ENCODE data around the gene HOXB7. TPM values are rescaled to one million over a fixed set of nuclear protein-coding genes. Genes with fewer than 3 reads are reported as not detected.

HOXB7 gene
- total and polyA plus RNA-seq, 4 donors, result 0.08 to 0.31 (median 0.27) TPM

DNA sequence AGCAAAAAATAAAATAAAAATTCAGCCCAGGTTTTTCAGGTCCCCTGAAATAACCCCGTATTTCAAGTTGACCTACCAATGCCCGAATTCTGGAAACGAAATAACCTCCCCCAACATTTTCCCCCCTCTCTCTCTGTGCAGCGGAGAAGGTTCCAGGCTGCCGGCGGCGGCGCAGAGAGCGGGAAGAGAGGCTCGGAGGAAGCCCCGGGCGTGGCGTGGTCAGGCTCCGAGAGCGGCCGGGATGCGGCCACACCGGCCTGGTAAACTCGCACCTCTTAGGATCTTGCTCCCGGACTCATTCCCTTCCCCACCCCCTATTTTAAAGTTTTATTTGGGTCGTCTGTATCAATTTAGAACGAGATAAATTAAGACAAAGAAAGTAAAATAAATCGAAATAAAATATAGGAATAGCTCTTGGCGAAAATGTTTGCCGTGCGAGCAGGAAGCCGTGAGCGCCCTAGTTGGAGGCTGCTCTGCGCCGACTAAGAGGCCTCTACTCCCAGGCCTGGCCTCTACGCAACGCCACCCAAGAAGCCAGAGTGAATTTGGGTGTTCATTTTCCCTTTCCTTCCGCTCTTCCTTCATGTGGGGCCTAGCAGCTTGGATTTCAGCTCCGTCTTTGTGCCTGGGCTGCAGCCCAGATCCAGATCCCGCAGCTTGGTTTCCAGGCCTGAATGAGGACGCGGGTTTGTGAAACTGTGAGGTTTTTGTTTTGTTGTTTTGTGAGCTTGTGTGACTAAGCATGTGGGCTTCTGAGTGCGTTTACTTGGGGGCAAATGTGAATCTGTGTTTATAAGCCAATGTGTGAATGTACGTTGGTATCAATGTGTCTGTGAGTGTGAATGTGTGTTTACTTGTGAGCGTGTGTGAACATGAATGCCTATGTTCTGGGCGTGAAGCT is 4.6 kb downstream of the HOXB7 start (continued):
- TF ChIP-seq, protein P1, sequence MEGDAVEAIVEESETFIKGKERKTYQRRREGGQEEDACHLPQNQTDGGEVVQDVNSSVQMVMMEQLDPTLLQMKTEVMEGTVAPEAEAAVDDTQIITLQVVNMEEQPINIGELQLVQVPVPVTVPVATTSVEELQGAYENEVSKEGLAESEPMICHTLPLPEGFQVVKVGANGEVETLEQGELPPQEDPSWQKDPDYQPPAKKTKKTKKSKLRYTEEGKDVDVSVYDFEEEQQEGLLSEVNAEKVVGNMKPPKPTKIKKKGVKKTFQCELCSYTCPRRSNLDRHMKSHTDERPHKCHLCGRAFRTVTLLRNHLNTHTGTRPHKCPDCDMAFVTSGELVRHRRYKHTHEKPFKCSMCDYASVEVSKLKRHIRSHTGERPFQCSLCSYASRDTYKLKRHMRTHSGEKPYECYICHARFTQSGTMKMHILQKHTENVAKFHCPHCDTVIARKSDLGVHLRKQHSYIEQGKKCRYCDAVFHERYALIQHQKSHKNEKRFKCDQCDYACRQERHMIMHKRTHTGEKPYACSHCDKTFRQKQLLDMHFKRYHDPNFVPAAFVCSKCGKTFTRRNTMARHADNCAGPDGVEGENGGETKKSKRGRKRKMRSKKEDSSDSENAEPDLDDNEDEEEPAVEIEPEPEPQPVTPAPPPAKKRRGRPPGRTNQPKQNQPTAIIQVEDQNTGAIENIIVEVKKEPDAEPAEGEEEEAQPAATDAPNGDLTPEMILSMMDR (IDR thresholded peaks at IDR 0.05; ENCODE audit: low read depth, low read length, missing input control), result no peak

GRCh38 chr17:48605409-48605919 is 5.4 kb downstream of the HOXB7 start:
- no peak overlapping the region for H3K27ac ChIP-seq (ENCODE audit: low read depth in 1 of 2, low read length in 2 of 2)
- H3K4me1 ChIP-seq (ENCODE audit: control insufficient read depth in 4 of 4, insufficient read depth in 4 of 4, low read length in 3 of 4), result peaks cover 0 to 13% (median 2%) of the 10 kb centered on the region in 4 donors
- no peak for TF ChIP-seq ZBTB33 (IDR thresholded peaks at IDR 0.05)
- TF ChIP-seq, protein P2, sequence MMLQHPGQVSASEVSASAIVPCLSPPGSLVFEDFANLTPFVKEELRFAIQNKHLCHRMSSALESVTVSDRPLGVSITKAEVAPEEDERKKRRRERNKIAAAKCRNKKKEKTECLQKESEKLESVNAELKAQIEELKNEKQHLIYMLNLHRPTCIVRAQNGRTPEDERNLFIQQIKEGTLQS (IDR thresholded peaks at IDR 0.05), result no peak
- no peak for TF ChIP-seq YY1 (IDR thresholded peaks at IDR 0.05)
- no peak for TF ChIP-seq HNF4G (IDR thresholded peaks at IDR 0.05)
- H3K9me3 ChIP-seq (ENCODE audit: control insufficient read depth in 4 of 4, low read length in 3 of 4), result no peaks in the 10 kb centered on the region
- peaks cover 0 to 42% (median 16%) of the 10 kb centered on the region in 4 donors for H3K27me3 ChIP-seq (ENCODE audit: control insufficient read depth in 4 of 4, insufficient read depth in 4 of 4, low read length in 3 of 4)
- H3K9ac ChIP-seq (ENCODE audit: low read depth in 1 of 2, low read length in 2 of 2), result no peak overlapping the region
- WGBS, result 33% methylated on average over 10 of the region's 10 CpGs
- no peak overlapping the region for H3K4me3 ChIP-seq (ENCODE audit: low read depth in 1 of 3, low read length in 3 of 3)
- H3K36me3 ChIP-seq (ENCODE audit: control insufficient read depth in 4 of 4, insufficient read depth in 3 of 4, low read depth in 1 of 4, low read length in 3 of 4), result no peaks in the 10 kb centered on the region
- DNase-seq (ENCODE audit: low spot score), result no peak

DNA sequence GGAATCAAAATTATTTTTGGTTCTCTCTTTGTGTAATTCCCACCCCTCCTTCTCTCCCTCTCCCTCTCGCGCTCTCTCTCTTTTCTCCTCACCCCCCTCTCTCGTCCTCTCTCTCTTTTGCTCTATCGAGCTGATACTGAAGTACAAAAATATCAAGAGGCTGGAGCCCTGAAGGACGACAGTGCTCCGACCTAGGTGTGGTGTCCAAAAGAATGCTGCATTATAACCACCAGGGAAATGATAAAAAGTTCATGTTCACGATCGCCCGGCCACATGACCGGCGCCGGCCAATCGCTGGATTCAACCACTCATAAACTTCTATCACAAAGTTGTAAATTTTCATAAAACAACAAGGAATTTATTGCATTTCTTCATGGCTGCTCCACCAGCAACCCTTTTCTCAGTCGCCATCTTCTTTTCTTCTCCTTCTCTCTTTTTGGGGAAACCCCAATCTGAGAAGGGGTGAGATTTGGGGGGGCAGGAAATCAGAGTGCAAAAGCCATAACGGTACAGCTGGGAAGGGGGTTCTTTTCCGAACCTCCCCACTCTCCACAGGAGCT is 6.0 kb downstream of the HOXB7 start, which contains the start of gene HOXB6:
TSS of gene HOXB6 (minus strand) at position 217 of the 560 bp plus-strand sequence. CDS start 6,836 bp downstream, outside the sequence.
- no peak within 1 kb of the TSS for H3K4me3 ChIP-seq (ENCODE audit: low read depth in 1 of 3, low read length in 3 of 3)
- no peaks in the 10 kb centered on the region for H3K36me3 ChIP-seq (ENCODE audit: control insufficient read depth in 4 of 4, insufficient read depth in 3 of 4, low read depth in 1 of 4, low read length in 3 of 4)
- H3K27me3 ChIP-seq (ENCODE audit: control insufficient read depth in 4 of 4, insufficient read depth in 4 of 4, low read length in 3 of 4), result peaks cover 0 to 47% (median 18%) of the 10 kb centered on the region in 4 donors
- no peak within 1 kb of the TSS for H3K27ac ChIP-seq (ENCODE audit: low read depth in 1 of 2, low read length in 2 of 2)
- no peak within 1 kb of the TSS for H3K9ac ChIP-seq (ENCODE audit: low read depth in 1 of 2, low read length in 2 of 2)
- TF ChIP-seq GABPA (IDR thresholded peaks at IDR 0.05 in 1 of 2, conservative IDR thresholded peaks at IDR 0.05 in 1 of 2), result no peak
- TF ChIP-seq SP1 (IDR thresholded peaks at IDR 0.05), result no peak
- TF ChIP-seq HNF4G (IDR thresholded peaks at IDR 0.05), result no peak
- WGBS, result 18% methylated on average over 16 of the region's 16 CpGs
- H3K4me1 ChIP-seq (ENCODE audit: control insufficient read depth in 4 of 4, insufficient read depth in 4 of 4, low read length in 3 of 4), result peaks cover 0 to 8% (median 0%) of the 10 kb centered on the region in 4 donors
- no peaks in the 10 kb centered on the region for H3K9me3 ChIP-seq (ENCODE audit: control insufficient read depth in 4 of 4, low read length in 3 of 4)
- no peak for DNase-seq (ENCODE audit: low spot score)

Measured in liver (tissue), 9 donors.